ENCODE data around the gene MORN4.

MORN4 gene

DNA sequence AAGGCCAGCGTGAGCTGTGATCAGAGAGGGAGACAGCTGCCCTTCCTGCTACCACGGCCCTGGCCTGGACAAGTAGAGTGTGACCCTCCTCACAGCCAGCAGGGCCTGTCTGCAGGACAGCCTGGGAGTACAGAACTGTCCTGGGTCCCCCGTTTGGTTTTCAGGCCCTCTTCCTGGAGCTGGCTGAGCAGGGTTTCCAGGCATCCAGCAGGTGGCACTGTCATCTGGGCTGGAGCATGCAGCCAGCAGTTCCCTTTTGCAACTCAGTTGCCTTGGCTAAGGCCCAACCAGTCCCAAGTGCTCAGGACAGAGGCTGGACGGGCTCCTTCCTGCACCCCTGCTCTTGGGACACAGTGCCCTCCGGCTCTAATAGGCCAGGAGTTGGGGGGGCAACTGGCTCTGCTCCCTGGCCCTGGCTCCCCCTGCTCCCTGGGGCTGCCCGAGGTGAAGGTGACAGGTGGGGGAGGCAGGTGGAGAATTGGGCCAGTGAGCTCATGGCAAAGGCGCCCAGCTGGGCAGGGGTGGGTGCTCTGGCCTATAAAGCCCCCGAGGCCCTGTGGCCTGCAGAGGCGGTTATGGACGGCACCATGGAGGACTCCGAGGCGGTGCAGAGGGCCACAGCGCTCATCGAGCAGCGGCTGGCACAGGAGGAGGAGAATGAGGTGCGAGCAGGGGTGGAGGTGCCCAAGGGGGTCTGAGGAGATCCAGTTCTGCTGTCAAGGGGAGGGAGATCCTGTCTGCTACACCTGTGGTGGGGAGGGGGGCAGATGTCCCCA is 60.9 kb downstream of the MORN4 start, which contains the start of gene ANKRD2:
Gene ANKRD2 (plus strand): TSS at position 566 of the 776 bp plus-strand sequence. CDS start 10 bp downstream, at position 576.
- no peak for FAIRE-seq

DNA sequence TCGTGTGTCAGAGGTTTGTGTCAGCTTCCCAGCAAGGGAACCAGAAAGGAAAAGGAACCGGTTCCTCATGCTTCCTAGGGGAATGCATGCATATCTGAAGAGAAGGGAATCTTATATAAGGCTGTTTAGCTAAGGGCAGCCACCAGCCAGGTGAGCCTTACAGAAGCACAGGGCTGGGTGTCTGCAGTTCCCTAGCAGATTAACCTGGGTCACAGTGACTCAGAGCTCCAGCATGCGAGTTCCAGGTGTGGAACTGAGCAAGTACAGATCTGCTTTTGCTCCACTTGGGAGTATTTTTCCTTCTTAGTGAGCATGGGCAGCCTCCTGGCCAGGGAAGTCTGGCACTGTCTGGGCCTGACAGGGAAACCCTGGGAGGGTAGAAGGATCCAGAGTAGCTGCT is 61.7 kb downstream of the MORN4 start:
- FAIRE-seq: no peak

DNA sequence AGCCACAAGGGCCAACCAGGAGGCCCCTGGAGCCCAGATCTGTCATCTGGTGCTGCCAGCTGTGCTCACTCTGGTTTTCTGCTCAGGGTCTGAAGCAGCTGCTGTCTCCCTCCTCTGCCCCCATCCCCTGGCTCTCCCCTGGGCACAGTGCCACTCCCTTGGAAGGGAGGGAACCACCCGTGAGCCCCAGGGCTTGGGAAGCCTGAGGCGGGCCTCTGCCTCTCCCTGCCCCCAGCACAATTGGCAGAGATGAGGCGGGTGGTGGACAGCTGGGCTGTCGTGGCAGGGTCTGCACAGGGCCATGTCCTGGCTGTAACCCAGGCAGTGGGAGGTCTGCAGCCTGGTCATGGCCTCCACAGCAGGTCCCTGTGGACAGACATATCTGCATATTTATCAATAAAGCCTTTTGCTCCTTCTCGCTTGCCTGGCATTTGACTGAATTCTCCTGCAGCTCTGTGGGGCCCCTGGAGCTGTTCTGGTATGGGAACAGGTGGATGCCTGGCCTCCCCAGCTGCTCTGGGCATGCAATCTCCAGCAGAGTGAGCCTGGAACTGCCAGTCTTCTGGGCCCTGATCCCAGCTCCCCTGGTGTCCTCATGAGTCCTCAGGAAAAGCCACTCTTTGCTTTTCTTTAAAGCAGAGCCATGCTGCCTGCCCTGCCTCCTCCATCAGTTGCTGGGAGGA is 62.4 kb downstream of the MORN4 start:
- FAIRE-seq: no peak

DNA sequence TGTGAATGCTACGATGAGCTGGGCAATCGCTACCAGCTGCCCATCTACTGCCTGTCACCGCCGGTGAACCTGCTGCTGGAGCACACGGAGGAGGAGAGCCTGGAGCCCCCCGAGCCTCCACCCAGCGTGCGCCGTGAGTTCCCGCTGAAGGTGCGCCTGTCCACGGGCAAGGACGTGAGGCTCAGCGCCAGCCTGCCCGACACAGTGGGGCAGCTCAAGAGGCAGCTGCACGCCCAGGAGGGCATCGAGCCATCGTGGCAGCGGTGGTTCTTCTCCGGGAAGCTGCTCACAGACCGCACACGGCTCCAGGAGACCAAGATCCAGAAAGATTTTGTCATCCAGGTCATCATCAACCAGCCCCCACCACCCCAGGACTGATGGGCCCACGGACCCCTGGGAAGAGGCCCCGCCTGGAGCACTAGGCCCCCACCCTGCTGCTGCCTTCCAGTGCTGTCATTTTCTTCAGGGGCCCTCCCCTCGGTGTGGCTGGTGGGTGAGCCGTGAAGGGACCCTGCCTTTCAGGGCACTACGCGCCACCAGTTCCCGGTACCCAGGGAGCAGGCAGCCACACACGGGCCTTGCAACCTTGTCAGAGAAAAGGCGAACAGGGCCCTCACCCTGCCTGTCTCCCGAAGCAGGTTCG is 63.0 kb downstream of the MORN4 start:
- no peak for FAIRE-seq

DNA sequence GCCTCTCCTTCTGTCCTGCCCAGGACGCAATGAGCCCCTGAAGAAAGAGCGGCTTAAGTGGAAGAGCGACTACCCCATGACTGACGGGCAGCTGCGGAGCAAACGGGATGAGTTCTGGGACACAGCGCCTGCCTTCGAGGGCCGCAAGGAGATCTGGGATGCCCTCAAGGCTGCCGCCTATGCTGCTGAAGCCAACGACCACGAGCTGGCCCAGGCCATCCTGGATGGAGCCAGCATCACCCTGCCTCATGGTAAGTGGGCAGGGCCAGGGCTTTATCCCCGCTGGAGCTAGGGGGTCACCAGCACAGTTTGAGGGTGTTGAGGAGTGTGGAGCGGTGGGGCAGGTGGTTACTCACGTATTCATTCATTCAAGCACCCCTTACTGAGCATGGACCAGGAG is 65.4 kb downstream of the MORN4 start:
- no peak for FAIRE-seq

DNA sequence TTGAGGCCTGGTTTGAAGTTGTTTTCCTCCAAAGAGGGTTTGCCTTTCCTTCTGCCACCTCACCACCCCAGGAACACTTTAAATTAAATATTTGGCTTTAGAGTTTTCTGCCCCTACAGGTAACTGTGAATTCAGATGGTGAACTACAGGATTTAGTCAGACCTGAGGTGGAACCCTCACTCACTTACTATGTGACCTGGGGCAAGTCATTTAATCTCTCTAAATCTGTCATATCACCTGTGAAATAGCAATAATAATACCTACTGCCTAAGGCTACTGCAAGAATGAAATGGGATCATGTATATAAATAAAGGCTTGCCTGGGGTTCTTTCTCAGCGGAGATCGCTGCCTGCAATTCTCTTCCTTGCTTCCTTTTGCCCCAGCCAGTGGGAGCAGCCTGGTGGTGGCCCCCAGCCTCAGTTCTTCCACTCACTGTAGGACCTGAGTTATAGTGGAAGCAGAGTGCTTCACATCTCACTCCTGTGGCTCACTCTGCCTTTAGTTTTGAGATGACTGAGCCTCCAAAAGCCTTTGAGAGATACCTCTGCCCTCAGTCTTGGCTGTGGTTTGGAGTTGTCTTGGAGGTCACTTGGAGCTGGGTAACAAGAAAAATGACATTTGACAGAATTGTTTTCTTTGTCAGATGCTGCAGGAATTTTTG is 66.8 kb downstream of the MORN4 start:
- FAIRE-seq: no peak

DNA sequence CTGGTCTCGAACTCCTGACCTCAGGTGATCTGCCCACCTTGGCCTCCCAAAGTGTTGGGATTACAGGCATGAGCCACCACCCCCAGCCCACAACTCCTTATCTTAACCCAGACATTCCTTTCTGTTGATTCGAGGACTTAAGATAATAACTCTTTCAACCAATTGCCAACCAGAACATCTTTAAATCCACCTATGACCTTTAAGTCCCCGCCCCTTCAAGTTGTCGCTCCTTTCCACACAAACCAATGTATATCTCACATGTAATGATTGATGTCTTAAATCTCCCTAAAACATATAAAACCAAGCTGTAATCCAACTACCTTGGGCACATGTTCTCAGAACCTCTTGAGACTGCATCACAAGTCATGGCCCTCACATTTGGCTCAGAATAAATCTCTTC is 68.5 kb downstream of the MORN4 start:
- FAIRE-seq: no peak
